ENCODE data around the gene SGCD. TPM values are rescaled to one million over a fixed set of nuclear protein-coding genes. Genes with fewer than 3 reads are reported as not detected.

SGCD gene
- total RNA-seq, 1 experiment from 2014 or later, result not detected

GRCh38 chr5:156528673-156529072 is 201.7 kb downstream of the SGCD start:
- no peak for ATAC-seq
- no peaks in the 10 kb centered on the region for H3K36me3 ChIP-seq (ENCODE audit: control insufficient read depth, insufficient read depth, low read length)
- ChIA-PET POLR2A (no interaction called here), CTCF (no interaction called here)
- no peak overlapping the region for H3K4me3 ChIP-seq (ENCODE audit: low read depth in 2 of 2, low read length in 2 of 2)
- BruUV-seq (replicated peaks), result no TSS peak
- no peaks in the 10 kb centered on the region for H3K9me3 ChIP-seq (ENCODE audit: control insufficient read depth, insufficient read depth, low read depth, low read length)
- intact Hi-C loops (cut with micrococcal nuclease; ENCODE audit: unreplicated experiment) (no loop called here), in situ Hi-C loops (cut with HindIII; ENCODE audit: low pct_unique_long_range_greater_than_20kb, low sequenced_read_pairs) (no loop called here)
- H3K27ac ChIP-seq (ENCODE audit: low read length), result no peak overlapping the region
- no peaks in the 10 kb centered on the region for H3K4me1 ChIP-seq (ENCODE audit: control insufficient read depth, insufficient read depth, low read length)
- no peak for DNase-seq (ENCODE audit: low read depth, low spot score)
- no peak for TF ChIP-seq SIN3A (IDR thresholded peaks at IDR 0.05; ENCODE audit: borderline replicate concordance, insufficient read depth, low read depth, low read length)
- no peak for TF ChIP-seq CTCF (IDR thresholded peaks at IDR 0.05)
- TF ChIP-seq TCF7L2 (IDR thresholded peaks at IDR 0.05; ENCODE audit: low read depth, low read length), result no peak
- no peak for TF ChIP-seq POLR2AphosphoS5 (IDR thresholded peaks at IDR 0.05; ENCODE audit: low read depth, low read length)
- no peaks in the 10 kb centered on the region for H3K27me3 ChIP-seq (ENCODE audit: control insufficient read depth, insufficient read depth, low read length)

GRCh38 chr5:156529892-156530291 is 202.9 kb downstream of the SGCD start:
- intact Hi-C loops (cut with micrococcal nuclease; ENCODE audit: unreplicated experiment), result no loop called here
- in situ Hi-C loops (cut with HindIII; ENCODE audit: low pct_unique_long_range_greater_than_20kb, low sequenced_read_pairs), result no loop called here
- no peak for DNase-seq (ENCODE audit: low read depth, low spot score)
- POLR2A ChIA-PET, result no interaction called here
- Histone ChIP-seq H3K4me1 (ENCODE audit: control insufficient read depth, insufficient read depth, low read length) (no peaks in the 10 kb centered on the region), H3K4me3 (ENCODE audit: low read depth in 2 of 2, low read length in 2 of 2) (no peak overlapping the region), H3K36me3 (ENCODE audit: control insufficient read depth, insufficient read depth, low read length) (no peaks in the 10 kb centered on the region), H3K27me3 (ENCODE audit: control insufficient read depth, insufficient read depth, low read length) (no peaks in the 10 kb centered on the region), H3K9me3 (ENCODE audit: control insufficient read depth, insufficient read depth, low read depth, low read length) (no peaks in the 10 kb centered on the region), H3K27ac (ENCODE audit: low read length) (no peak overlapping the region)
- CTCF ChIA-PET, result no interaction called here
- no TSS peak for BruUV-seq (replicated peaks)
- TF ChIP-seq CTCF (IDR thresholded peaks at IDR 0.05) (no peak), TCF7L2 (IDR thresholded peaks at IDR 0.05; ENCODE audit: low read depth, low read length) (no peak), POLR2AphosphoS5 (IDR thresholded peaks at IDR 0.05; ENCODE audit: low read depth, low read length) (no peak), SIN3A (IDR thresholded peaks at IDR 0.05; ENCODE audit: borderline replicate concordance, insufficient read depth, low read depth, low read length) (no peak)
- TF ChIP-seq, protein P1, sequence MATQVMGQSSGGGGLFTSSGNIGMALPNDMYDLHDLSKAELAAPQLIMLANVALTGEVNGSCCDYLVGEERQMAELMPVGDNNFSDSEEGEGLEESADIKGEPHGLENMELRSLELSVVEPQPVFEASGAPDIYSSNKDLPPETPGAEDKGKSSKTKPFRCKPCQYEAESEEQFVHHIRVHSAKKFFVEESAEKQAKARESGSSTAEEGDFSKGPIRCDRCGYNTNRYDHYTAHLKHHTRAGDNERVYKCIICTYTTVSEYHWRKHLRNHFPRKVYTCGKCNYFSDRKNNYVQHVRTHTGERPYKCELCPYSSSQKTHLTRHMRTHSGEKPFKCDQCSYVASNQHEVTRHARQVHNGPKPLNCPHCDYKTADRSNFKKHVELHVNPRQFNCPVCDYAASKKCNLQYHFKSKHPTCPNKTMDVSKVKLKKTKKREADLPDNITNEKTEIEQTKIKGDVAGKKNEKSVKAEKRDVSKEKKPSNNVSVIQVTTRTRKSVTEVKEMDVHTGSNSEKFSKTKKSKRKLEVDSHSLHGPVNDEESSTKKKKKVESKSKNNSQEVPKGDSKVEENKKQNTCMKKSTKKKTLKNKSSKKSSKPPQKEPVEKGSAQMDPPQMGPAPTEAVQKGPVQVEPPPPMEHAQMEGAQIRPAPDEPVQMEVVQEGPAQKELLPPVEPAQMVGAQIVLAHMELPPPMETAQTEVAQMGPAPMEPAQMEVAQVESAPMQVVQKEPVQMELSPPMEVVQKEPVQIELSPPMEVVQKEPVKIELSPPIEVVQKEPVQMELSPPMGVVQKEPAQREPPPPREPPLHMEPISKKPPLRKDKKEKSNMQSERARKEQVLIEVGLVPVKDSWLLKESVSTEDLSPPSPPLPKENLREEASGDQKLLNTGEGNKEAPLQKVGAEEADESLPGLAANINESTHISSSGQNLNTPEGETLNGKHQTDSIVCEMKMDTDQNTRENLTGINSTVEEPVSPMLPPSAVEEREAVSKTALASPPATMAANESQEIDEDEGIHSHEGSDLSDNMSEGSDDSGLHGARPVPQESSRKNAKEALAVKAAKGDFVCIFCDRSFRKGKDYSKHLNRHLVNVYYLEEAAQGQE (IDR thresholded peaks at IDR 0.05; ENCODE audit: insufficient read depth in 1 of 2, low read depth in 2 of 2, low read length in 1 of 2), result no peak
- ATAC-seq, result no peak

All from Panc1 (cell line).